Smooth muscle cell (in vitro differentiated cells): ENCODE results near the gene IL6. TPM values are rescaled to one million over a fixed set of nuclear protein-coding genes. Genes with fewer than 3 reads are reported as not detected.
A peak's percentile ranks its signal among the peaks of the same experiment; 100 is the strongest.
"Not testable (repeated sequence)": the region's sequence is repeated elsewhere in the genome, so short reads cannot be mapped to it uniquely, and the experiment has no call there.

ENCODE experiments used
- DNase-seq: peaks from one replicate; lab custom pipeline; 2025; ENCODE audit not compliant: unreplicated experiment; lab: John Stamatoyannopoulos, UW
- H2AFZ ChIP-seq: fragments of 200-600 bp; sonication (generic); 2 replicates; pipeline ENCODE4 v1.6.0; 2016; ENCODE audit warnings: antibody characterized with exemption, low read depth, mild to moderate bottlenecking
- H3F3A ChIP-seq: fragments of 200-600 bp; sonication (generic); 2 replicates; pipeline ENCODE4 v1.6.0; 2017; ENCODE audit warnings: antibody characterized with exemption, low read depth
- H3K27ac ChIP-seq: fragments of 200-600 bp; sonication (generic); 2 replicates; pipeline ENCODE4 v1.5.1; 2016; ENCODE audit warnings: low read depth, mild to moderate bottlenecking
- H3K27me3 ChIP-seq: fragments of 200-600 bp; sonication (generic); 2 replicates; pipeline ENCODE4 v1.6.1; 2016; ENCODE audit warnings: low read depth, mild to moderate bottlenecking
- H3K36me3 ChIP-seq: fragments of 200-600 bp; sonication (generic); 2 replicates; pipeline ENCODE4 v1.5.1; 2016; ENCODE audit warnings: low read depth
- H3K4me1 ChIP-seq: fragments of 200-600 bp; sonication (generic); 2 replicates; pipeline ENCODE4 v1.5.1; 2016; ENCODE audit warnings: low read depth
- H3K4me2 ChIP-seq: fragments of 200-600 bp; sonication (generic); 2 replicates; pipeline ENCODE4 v1.6.0; 2016; ENCODE audit warnings: mild to moderate bottlenecking
- H3K4me3 ChIP-seq: fragments of 200-600 bp; sonication (generic); 2 replicates; pipeline ENCODE4 v1.5.1; 2016; ENCODE audit warnings: mild to moderate bottlenecking
- H3K79me2 ChIP-seq: fragments of 200-600 bp; sonication (generic); 2 replicates; pipeline ENCODE4 v1.6.0; 2016; ENCODE audit warnings: low read depth, mild to moderate bottlenecking
- H3K9ac ChIP-seq: fragments of 200-600 bp; sonication (generic); 2 replicates; pipeline ENCODE4 v1.6.0; 2016; ENCODE audit warnings: low read depth
- H3K9me3 ChIP-seq: fragments of 200-600 bp; sonication (generic); replicated peaks from 2 replicates; pipeline ENCODE4 v1.5.1; 2016; ENCODE audit warnings: low read depth
- H4K20me1 ChIP-seq: fragments of 200-600 bp; sonication (generic); 2 replicates; pipeline ENCODE4 v1.6.0; 2016; ENCODE audit warnings: low read depth
- WGBS: methylation state at CpG from one replicate; pipeline ENCODE4 v1.1.7; 2016; ENCODE audit warnings: low lambda C conversion rate; 5-methylcytosine and 5-hydroxymethylcytosine counted together
- polyA plus RNA-seq: library from polyadenylated mRNA; unstranded; fragments of >200 nt; fragmentation: Nextera tagmentation; extraction: Ambion mirVana; gene quantifications from 2 replicates; pipeline ENCODE4 v1.2.1, GENCODE V29; 2016
- total RNA-seq: library from RNA; depleted of rRNA; stranded (reverse); fragments of >200 nt; gene quantifications from 2 replicates; pipeline ENCODE4 v1.2.3, GENCODE V29; 2014
- TF ChIP-seq, protein P1 (sequence below): fragments of 200-600 bp; sonication (generic); IDR thresholded peaks from 2 replicates; pipeline ENCODE4 v1.5.1; 2017; ENCODE audit warnings: borderline replicate concordance, mild to moderate bottlenecking, antibody characterized with exemption; ENCODE audit not compliant: insufficient read depth, poor library complexity, severe bottlenecking

IL6 gene
- total and polyA plus RNA-seq, 2 experiments from 2014 or later = 0.31 to 19.1 TPM

DNA sequence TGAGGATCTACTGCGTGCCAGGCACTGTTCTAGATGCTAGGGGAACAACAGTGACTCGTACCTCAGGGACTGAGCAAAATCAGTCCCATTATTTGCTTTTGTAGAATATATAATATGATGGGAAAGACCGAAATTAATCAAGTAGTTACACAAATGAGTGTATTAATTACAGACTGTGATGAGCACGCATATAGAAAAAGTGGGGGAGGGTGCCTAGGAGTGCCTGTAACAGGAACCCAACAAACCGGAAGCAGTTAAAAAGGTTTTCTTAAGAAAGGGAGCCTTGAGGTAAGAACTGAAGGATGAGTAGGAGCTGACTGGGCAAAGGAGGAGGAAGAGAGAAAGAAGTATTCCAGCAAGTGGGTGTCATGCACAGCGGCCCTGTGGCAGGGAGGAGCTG is 28.2 kb upstream of the IL6 start:
- TF ChIP-seq, protein P1, sequence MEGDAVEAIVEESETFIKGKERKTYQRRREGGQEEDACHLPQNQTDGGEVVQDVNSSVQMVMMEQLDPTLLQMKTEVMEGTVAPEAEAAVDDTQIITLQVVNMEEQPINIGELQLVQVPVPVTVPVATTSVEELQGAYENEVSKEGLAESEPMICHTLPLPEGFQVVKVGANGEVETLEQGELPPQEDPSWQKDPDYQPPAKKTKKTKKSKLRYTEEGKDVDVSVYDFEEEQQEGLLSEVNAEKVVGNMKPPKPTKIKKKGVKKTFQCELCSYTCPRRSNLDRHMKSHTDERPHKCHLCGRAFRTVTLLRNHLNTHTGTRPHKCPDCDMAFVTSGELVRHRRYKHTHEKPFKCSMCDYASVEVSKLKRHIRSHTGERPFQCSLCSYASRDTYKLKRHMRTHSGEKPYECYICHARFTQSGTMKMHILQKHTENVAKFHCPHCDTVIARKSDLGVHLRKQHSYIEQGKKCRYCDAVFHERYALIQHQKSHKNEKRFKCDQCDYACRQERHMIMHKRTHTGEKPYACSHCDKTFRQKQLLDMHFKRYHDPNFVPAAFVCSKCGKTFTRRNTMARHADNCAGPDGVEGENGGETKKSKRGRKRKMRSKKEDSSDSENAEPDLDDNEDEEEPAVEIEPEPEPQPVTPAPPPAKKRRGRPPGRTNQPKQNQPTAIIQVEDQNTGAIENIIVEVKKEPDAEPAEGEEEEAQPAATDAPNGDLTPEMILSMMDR = no peak

DNA sequence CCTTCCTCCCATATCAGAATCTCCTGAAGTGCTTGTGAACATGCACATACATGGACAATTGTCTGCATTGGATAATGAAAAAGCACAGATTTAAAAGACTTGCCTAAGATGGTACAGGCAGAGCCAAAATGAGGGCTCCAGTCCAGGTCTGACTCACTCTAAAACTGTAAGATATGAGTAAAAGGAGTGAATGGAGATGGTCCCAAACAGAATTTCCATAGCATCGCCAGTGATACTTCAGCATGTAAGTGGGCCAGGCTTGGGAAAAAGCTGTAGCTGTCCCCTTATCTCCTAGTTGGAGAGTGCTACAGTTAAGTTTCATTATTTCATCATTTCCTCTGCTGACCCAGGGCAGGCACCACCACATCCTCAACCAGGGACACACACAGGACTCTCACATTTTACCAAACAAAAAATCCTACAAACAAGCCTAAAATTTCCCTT is 26.4 kb upstream of the IL6 start:
- H3K36me3 ChIP-seq = no peaks in the 10 kb centered on the region
- TF ChIP-seq, protein P1 = no peak
- no peaks in the 10 kb centered on the region for H3K27me3 ChIP-seq
- no peak overlapping the region for H2AFZ ChIP-seq
- WGBS = 17% methylated on average over 1 of the region's 1 CpG
- no peak overlapping the region for H3K4me2 ChIP-seq
- DNase-seq = no peak
- H3K27ac ChIP-seq = no peak overlapping the region
- H3K79me2 ChIP-seq = no peaks in the 10 kb centered on the region
- H3F3A ChIP-seq = peaks cover 6% of the 10 kb centered on the region
- H3K9ac ChIP-seq = no peak overlapping the region
- peaks cover 4% of the 10 kb centered on the region for H3K4me1 ChIP-seq
- no peak overlapping the region for H3K4me3 ChIP-seq
- H4K20me1 ChIP-seq = no peaks in the 10 kb centered on the region
- no peaks in the 10 kb centered on the region for H3K9me3 ChIP-seq

More for the DNA sequence above, 28.2 kb upstream of the IL6 start:
- Histone ChIP-seq H3K27ac (no peak overlapping the region), H2AFZ (no peak overlapping the region), H3K4me3 (no peak overlapping the region), H3K4me2 (no peak overlapping the region), H3K36me3 (no peaks in the 10 kb centered on the region), H3K9ac (no peak overlapping the region), H3K27me3 (no peaks in the 10 kb centered on the region), H4K20me1 (no peaks in the 10 kb centered on the region), H3K9me3 (no peaks in the 10 kb centered on the region), H3K79me2 (no peaks in the 10 kb centered on the region), H3K4me1 (peaks cover 4% of the 10 kb centered on the region), H3F3A (peaks cover 6% of the 10 kb centered on the region)
- no peak for DNase-seq
- 91% methylated on average over 5 of the region's 6 CpGs for WGBS

DNA sequence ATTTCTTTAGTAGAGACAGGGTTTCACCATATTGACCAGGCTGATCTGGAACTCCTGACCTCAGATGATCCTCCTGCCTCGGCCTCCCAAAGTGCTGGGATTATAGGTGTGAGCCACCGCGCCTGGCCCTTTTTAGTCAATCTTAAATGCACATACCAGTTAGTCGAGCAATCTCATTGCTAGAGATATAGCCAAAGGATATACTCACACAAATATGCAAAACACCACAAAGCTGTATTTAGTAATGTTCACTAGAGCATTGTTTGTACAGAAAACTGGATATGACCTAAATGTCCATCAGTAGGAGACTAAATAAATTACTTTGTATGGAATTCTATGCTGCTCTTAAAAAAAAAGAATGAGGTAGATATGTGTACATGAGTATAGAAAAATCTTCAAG is 24.5 kb upstream of the IL6 start:
- H3K27ac ChIP-seq = no peak overlapping the region
- no peaks in the 10 kb centered on the region for H4K20me1 ChIP-seq
- TF ChIP-seq, protein P1 = no peak
- peaks cover 4% of the 10 kb centered on the region for H3K4me1 ChIP-seq
- no peaks in the 10 kb centered on the region for H3K79me2 ChIP-seq
- H3K9me3 ChIP-seq = no peaks in the 10 kb centered on the region
- H3F3A ChIP-seq = peaks cover 6% of the 10 kb centered on the region
- H3K4me3 ChIP-seq = no peak overlapping the region
- DNase-seq = no peak
- H3K4me2 ChIP-seq = peak overlapping the region; percentile 21
- no peaks in the 10 kb centered on the region for H3K36me3 ChIP-seq
- no peak overlapping the region for H2AFZ ChIP-seq
- H3K9ac ChIP-seq = no peak overlapping the region
- no peaks in the 10 kb centered on the region for H3K27me3 ChIP-seq
- WGBS = 50% methylated on average over 4 of the region's 4 CpGs

DNA sequence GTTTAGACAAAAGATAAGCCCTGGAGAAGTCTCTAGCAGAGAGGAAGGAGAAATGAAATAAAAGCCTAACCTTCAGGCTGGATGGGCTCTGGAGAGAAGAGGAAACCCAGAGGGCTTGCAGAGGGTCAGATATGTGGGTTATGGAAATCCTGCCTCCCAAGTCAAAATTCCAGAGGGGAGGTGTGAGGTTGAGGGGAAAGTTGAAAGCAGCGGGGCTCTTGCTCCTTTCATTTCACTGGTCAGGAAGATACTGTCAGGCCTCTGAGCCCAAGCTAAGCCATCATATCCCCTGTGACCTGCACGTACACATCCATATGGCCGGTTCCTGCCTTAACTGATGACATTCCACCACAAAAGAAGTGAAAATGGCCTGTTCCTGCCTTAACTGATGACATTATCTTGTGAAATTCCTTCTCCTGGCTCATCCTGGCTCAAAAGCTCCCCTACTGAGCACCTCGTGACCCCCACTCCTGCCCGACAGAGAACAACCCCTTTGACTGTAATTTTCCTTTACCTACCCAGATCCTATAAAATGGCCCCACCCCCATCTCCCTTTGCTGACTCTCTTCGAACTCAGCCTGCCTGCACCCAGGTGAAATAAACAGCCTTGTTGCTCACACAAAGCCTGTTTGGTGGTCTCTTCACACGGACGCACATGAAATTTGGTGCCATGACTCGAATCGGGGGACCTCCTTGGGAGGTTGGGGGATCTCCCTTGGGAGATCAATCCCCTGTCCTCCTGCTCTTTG is 23.7 kb upstream of the IL6 start:
- H2AFZ ChIP-seq, H3K79me2 ChIP-seq, H3K9me3 ChIP-seq, H3K4me1 ChIP-seq, H3K9ac ChIP-seq, DNase-seq, H3K27ac ChIP-seq, H4K20me1 ChIP-seq, H3K4me3 ChIP-seq, H3F3A ChIP-seq, H3K27me3 ChIP-seq, H3K36me3 ChIP-seq: not testable (repeated sequence)
- WGBS = 38% methylated on average over 8 of the region's 10 CpGs
- peak overlapping the region; percentile 21 for H3K4me2 ChIP-seq

DNA sequence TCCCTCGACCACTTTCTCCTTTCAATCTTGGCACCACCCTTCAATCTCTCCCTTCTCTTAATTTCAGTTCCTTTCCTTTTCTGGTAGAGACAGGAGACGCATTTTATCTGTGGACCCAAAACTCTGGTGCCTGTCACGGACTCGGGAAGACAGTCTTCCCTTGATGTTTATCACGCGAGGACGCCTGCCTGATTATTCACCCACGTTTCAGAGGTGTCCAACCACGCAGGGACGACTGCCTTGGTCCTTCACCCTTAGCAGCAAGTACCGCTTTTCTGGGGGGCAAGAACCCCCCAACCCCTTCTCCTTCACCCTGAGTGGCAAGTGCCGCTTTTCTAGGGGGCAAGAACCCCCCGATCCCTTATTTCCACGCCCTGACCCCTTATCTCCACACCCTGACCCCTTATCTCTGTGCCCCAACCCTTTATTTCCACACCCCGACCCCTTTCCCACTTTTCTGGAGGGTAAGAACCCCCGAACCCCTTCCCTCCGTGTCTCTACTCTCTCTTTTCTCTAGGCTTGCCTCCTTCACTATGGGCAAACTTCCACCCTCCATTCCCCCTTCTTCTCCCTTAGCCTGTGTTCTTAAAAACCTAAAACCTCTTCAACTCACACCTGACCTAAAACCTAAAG is 22.9 kb upstream of the IL6 start:
- not testable (repeated sequence) for H2AFZ ChIP-seq, DNase-seq, H3K4me2 ChIP-seq, H3F3A ChIP-seq, H3K36me3 ChIP-seq, H4K20me1 ChIP-seq, H3K79me2 ChIP-seq, H3K9ac ChIP-seq, H3K9me3 ChIP-seq, H3K4me1 ChIP-seq, H3K27me3 ChIP-seq, H3K27ac ChIP-seq, H3K4me3 ChIP-seq
- whole genome bisulfite sequencing = 57% methylated on average over 16 of the region's 17 CpGs

DNA sequence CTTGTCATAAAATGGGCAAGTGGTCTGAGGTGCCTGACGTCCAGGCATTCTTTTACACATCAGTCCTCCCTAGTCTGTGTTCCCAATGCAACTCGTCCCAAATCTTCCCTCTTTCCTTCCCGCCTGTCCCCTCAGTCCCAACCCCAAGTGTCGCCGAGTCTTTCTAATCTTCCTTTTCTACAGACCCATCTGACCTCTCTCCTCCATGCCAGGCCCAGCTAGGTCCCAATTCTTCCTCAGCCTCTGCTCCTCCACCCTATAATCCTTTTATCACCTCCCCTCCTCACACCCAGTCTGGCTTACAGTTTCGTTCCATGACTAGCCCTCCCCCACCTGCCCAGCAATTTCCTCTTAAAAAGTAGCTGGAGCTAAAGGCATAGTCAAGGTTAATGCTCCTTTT is 22.3 kb upstream of the IL6 start:
- not testable (repeated sequence) for H3K4me1 ChIP-seq, DNase-seq, H3K27me3 ChIP-seq, H3K79me2 ChIP-seq, H3F3A ChIP-seq, H3K9me3 ChIP-seq, H3K4me2 ChIP-seq, H4K20me1 ChIP-seq, H3K4me3 ChIP-seq, H2AFZ ChIP-seq, H3K27ac ChIP-seq, H3K36me3 ChIP-seq, H3K9ac ChIP-seq
- WGBS = 65% methylated on average over 6 of the region's 6 CpGs
